ENCODE results near the gene KMT2C.

The KMT2C gene

DNA sequence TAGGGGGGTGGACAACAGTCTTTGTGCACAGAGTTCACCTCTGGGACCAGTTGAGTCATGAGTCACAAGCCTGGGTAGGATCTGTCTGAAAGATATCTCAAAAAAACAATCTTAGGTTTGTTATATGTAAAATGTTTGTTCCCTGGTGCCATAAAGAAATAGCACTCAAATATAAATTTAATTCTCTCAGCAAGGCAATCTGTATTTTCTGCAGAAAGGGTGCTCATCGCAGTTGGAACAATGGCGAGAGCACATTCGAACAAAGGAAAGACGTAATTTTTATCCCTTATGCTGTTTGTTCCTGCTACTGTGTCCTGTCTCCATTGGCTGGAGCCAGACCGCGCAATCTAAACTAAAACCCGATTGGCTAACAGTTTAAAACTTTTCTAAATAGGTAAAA, 346.6 kb downstream of the KMT2C start:
- DNase-seq: no peak

DNA sequence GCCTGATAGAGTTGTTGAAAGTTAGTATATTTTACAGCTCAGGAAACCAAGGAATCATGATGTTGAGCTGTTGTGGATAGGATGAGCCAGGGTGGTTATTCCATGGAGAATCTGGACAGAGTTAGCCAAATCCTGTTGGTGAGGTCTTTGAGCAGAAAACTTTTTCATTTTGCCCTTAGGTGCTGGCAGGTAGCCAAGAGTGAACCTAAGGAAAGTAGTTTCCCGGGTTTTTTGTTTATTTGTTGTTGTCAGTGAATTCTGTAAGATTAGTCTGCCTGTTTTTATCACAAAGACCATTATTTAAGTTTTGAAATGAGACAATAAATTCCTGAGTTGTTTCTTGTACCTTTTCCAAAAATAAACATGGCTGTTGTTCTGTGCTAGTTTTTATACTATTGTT, 349.3 kb downstream of the KMT2C start:
- DNase-seq: no peak

DNA sequence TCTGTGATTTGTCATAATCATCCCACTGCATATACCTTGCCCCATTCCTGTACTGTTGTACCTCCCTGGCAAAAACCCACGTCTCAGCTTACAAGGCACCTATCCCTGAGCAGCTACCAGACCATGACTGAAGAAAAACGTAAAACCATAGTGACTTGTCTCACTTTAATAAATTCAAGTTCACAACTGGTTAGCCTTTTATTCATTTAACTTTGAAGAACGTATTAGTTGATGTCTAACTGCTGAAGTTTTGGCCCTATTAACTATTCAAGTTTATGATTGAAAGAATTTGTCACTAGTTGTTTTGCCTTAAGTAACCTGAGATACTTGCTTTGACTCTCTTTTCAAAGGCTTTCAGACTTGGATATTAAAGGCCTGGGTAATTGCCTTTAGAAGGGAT, 350.7 kb downstream of the KMT2C start:
- no peak for DNase-seq

Measured in stimulated activated CD4-positive, alpha-beta T cell treated with anti-CD3 and anti-CD28 coated beads, Interleukin-4, amount 100 ng/mL, for 24 hours (primary cell).